Superior temporal gyrus (tissue), 1 donor: ENCODE measurements around the gene MGMT.

Source experiments
- DNase-seq: peaks from one replicate; pipeline ENCODE4 v3.0.0-alpha.2; 2016; ENCODE audit errors: extremely low spot score

MGMT gene

GRCh38 chr10:129728905-129729795 is 262.1 kb downstream of the MGMT start:
- no peak for DNase-seq

DNA sequence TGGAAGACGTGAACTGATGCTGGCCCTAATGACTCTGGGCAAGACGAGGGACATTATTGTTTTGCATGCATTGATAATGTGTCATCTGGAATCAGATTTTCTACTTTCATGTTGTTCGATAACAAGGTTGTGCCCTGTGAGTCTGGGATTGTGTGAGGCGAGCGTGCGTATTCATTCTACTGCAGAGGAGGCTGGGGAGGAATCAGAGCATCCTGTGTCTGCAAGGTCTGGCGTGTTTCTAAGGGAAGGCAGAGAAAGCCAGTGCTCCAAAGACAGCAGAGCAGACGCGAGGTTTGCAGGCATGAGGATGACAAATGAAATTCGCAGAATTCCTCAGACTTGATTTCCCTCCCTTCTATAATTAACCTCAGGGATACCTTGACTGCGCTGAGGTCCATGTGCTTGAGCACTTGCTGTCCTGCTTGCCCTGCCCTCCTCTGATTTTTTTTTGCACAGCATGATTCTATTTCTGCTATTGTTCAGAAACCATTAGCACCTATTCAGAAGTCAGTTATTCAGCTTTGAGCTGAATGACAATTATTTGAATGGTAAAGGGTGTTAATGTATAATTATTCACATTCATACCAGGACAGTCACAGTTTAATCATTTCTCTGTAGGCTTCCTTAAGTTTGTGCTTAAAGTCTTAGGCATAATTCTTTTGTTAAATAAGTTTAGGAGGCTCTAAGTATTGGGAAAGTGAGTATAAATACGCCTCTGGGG is 263.4 kb downstream of the MGMT start:
- no peak for DNase-seq

- DNase-seq: no peak
Measured at GRCh38 chr10:129730993-129731325, 263.9 kb downstream of the MGMT start.

GRCh38 chr10:129740532-129741279 is 273.7 kb downstream of the MGMT start:
- no peak for DNase-seq

- no peak for DNase-seq
Measured at GRCh38 chr10:129741280-129741977, 274.4 kb downstream of the MGMT start.

DNA sequence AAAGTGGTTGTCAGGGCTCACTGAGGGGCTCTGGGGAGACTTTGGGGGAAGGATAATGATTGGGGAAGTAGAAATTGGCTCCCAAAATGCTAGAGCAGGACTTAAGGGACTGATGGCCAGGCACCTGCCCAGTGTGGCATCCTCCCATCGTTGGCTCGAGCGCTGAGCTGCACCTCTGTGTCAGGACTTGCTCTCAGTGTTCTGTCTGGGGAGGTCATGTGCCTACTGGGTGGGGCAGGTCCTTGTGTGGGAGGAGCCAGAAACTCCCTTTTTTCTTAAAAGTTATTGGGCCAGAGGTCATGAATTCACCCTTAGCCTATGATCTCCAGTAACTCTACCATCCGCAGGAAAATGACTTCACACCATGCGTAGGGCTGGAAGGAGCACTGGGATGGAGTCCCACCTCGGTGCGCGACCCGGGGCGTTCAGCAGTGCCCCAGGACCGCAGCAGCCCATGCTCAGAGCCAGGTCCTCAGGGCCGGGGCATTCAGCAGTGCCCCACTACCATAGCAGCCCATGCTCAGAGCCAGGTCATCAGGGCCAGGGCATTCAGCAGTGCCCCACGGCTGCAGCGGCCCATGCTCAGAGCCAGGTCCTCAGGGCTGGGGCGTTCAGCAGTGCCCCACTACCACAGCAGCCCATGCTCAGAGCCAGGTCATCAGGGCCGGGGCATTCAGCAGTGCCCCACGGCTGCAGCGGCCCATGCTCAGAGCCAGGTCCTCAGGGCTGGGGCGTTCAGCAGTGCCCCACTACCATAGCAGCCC is 275.1 kb downstream of the MGMT start:
- no peak for DNase-seq

- DNase-seq: no peak
Measured at GRCh38 chr10:129742742-129743550, 275.9 kb downstream of the MGMT start.

DNA sequence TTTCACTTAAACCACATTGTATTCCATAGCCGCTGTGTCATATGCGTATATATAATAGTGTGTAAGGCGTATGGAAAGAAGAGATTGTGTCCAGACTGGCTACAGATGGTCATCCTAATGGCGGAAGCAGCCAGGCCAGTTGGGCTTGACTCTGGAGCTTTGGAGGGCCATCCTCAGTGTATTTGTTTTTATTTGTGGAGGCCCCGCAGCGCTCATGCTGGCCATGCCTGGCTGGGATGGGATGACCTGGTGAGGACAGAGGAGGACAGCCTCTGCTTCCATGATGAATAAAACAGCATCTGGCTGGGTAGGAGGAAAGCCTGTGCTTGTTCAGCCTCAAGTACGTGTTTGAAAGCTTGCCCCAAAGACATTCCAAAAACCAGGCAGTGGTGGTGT is 276.7 kb downstream of the MGMT start:
- DNase-seq: no peak

DNA sequence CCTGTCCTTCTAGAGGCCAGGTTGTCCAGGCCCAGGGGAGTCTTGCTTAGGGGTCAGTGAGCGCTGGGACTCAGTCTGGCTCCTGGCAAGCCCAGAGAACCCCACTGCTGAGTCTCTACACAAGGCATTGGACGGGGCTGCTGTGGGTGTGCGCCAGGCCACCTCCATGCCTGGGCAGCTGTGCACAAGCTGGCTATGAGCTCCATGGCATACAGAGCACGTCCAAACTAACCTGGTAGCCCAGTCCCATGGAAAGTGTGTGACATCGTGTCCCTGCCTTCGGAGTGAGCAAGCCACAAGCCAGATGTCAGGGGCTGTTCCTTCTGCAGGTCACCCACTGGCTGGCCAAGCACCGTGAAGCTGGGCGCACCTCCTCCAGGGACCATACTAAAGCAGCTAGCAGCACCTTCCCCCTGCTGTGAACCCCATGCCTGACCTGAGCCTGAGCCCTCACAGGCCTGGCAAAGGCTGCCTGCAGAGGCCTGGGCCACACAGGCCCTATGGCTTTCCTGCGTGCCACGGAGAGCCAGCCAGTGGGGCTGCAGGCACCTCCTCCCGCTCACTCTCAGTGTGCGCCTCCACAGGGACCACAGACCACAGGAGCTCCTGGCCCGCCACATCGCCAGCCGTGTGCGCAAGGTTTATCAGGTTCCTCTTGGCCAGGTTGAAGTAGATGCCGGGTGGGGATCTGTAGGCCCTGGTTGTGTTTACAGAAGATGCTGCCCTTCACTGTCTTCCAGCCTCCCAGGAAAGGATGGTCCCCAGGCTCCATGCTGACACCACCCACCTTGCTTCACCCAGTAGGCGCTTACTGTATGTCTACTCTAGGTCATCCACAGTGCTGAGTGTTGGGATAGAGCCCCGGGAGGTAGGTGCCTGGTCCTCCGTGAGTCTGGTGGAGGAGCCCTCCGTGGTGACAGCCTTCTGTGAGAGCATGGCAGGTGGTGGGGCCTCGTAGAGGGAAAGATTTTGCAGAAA is 277.4 kb downstream of the MGMT start:
- DNase-seq: no peak

GRCh38 chr10:129745186-129745750 is 278.2 kb downstream of the MGMT start:
- DNase-seq: no peak

- DNase-seq: no peak
Measured at GRCh38 chr10:129754211-129755050, 287.4 kb downstream of the MGMT start.

GRCh38 chr10:129755158-129755591 is 288.1 kb downstream of the MGMT start:
- DNase-seq: no peak

DNA sequence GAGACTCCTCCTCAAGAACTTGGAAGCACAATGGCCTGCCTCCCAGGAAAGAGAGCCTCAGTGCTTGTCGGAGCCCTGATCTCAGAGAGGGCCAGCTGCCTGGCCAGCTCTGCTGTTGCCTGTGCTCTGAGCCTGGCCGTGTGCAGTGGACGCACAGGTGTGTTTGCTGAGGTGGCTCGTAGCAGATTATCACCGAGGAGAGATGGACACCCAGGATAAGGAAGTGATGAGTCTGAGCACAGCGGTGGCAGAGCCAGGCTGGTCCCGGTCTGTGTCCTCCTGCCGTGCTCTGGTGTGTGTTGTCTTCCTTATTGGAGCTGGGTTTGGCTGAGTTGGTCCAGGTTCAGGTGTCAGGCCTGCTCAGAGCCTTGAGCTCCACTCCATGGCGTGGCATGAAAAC is 288.6 kb downstream of the MGMT start:
- DNase-seq: no peak

GRCh38 chr10:129756912-129757901 is 290.2 kb downstream of the MGMT start:
- DNase-seq: no peak

DNA sequence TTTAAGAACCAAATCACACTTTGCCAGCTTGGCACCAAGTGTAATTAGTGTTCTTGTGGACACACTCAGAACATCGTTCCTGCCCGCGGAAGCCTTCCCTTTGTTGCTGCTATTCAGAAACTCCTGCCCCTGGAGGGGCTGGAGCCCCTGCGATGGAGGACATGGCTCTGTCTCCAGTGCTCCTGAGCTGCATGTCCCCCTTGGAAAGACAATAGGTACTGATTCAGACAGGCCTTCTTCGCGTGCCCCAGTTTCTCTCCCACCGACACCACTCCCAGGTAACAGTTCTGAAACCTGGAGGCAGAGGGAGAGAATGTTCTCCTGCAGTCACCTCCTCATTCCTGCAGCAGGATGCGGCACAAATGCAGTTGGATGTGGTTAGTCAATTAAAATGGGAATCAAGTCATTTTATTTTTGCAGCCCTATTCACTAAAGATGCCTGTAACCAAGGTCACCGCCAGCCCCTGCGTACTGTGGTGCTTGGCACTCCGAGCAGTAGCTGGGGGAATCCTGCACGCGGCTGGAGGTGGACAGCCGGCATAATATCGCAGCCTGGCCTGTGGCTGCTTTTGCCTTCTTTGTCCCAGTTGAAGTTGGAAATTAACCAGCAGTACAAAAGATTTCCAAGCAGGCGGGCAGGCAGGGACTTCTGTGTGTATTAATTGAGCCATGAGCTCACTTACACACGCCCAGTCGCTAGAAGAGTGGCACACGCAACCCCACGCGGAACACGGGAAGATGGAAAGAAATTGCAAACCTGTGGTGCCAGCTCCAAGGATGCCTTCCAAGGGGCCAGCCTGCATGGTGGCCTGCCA is 291.4 kb downstream of the MGMT start:
- no peak for DNase-seq
